ENCODE data around the gene NPHP4. TPM values are rescaled to one million over a fixed set of nuclear protein-coding genes. Genes with fewer than 3 reads are reported as not detected.

Gene NPHP4
- polyA plus RNA-seq, 2 of the 4 experiments (the other 2 are of a cell fraction) = 2.9 to 5.1 TPM

DNA sequence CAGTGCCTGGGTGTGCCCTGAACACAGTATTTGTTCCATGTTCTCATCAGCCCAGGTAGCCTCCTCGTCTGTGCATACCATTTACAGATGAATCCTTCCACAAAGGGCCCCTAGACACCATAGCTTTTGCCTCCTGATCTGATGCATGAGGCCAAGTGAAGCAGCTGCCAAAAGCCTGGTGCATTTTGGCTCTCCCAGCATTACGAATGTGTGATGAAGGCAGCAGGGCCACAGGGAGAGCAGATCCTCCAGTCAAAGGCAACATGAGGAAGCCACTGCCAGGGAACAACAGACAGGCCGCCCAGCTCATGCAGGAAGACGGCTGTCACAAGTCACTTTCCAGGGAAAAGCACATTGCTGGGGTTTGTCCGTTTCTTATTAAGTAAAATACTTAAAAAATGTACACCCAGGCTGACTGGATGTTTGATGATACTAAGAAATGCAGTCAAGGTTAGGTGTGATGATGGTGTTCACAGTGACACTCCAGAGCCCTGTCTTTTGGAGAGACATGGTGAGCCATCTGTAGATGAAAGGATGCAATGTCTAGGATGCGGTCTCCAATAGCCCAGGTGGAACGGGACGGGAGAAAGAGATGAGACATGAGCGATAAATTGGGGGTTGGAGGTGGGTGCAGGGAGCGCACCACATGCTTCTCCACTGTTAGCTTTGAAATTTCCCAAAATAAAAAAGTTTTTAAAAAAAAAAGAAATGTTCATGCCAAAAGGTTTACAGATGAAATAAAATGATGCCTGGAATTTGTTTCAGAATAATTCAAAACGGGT lies 48.7 kb downstream of the NPHP4 start:
- H3K27ac ChIP-seq = no peak overlapping the region
- TF ChIP-seq, protein P1, sequence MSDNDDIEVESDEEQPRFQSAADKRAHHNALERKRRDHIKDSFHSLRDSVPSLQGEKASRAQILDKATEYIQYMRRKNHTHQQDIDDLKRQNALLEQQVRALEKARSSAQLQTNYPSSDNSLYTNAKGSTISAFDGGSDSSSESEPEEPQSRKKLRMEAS (IDR thresholded peaks at IDR 0.05) = no peak
- TF ChIP-seq ZNF302 (CRISPR knock-in tag; IDR thresholded peaks at IDR 0.05) = no peak
- no peak for TF ChIP-seq RCOR1 (IDR thresholded peaks at IDR 0.05; ENCODE audit: low read depth, low read length)
- TF ChIP-seq, protein P2, sequence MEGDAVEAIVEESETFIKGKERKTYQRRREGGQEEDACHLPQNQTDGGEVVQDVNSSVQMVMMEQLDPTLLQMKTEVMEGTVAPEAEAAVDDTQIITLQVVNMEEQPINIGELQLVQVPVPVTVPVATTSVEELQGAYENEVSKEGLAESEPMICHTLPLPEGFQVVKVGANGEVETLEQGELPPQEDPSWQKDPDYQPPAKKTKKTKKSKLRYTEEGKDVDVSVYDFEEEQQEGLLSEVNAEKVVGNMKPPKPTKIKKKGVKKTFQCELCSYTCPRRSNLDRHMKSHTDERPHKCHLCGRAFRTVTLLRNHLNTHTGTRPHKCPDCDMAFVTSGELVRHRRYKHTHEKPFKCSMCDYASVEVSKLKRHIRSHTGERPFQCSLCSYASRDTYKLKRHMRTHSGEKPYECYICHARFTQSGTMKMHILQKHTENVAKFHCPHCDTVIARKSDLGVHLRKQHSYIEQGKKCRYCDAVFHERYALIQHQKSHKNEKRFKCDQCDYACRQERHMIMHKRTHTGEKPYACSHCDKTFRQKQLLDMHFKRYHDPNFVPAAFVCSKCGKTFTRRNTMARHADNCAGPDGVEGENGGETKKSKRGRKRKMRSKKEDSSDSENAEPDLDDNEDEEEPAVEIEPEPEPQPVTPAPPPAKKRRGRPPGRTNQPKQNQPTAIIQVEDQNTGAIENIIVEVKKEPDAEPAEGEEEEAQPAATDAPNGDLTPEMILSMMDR (IDR thresholded peaks at IDR 0.05) = no peak
- TF ChIP-seq ZC3H11A (IDR thresholded peaks at IDR 0.05) = no peak
- TF ChIP-seq GATA3 (IDR thresholded peaks at IDR 0.05; ENCODE audit: borderline replicate concordance) = no peak
- TF ChIP-seq ESRRA (IDR thresholded peaks at IDR 0.05; ENCODE audit: borderline replicate concordance, low read length) = no peak
- no peak for TF ChIP-seq HOXB5 (CRISPR knock-in tag; IDR thresholded peaks at IDR 0.05)
- TF ChIP-seq POLR2A (IDR thresholded peaks at IDR 0.05; ENCODE audit: low read length) = no peak
- TF ChIP-seq ZSCAN20 (CRISPR knock-in tag; IDR thresholded peaks at IDR 0.05) = no peak
- TF ChIP-seq EP300 (IDR thresholded peaks at IDR 0.05) = no peak
- TF ChIP-seq RARB (CRISPR knock-in tag; IDR thresholded peaks at IDR 0.05) = no peak
- TF ChIP-seq FOXS1 (CRISPR knock-in tag; IDR thresholded peaks at IDR 0.05) = no peak
- TF ChIP-seq PHF8 (IDR thresholded peaks at IDR 0.05; ENCODE audit: borderline replicate concordance, low read depth) = no peak
- TF ChIP-seq HOXB13 (CRISPR knock-in tag; IDR thresholded peaks at IDR 0.05; ENCODE audit: low read depth) = no peak
- TF ChIP-seq, protein P3, sequence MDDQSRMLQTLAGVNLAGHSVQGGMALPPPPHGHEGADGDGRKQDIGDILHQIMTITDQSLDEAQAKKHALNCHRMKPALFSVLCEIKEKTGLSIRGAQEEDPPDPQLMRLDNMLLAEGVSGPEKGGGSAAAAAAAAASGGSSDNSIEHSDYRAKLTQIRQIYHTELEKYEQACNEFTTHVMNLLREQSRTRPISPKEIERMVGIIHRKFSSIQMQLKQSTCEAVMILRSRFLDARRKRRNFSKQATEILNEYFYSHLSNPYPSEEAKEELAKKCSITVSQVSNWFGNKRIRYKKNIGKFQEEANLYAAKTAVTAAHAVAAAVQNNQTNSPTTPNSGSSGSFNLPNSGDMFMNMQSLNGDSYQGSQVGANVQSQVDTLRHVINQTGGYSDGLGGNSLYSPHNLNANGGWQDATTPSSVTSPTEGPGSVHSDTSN (IDR thresholded peaks at IDR 0.05) = no peak
- no peak for TF ChIP-seq EHF (CRISPR knock-in tag; IDR thresholded peaks at IDR 0.05)
- DNase-seq (ENCODE audit: low read depth in 1 of 2, low spot score in 1 of 2) (no peak), ATAC-seq (no peak), FAIRE-seq (no peak)
- CTCF ChIA-PET = no interaction called here
- H3K9me3 ChIP-seq = no peaks in the 10 kb centered on the region
- no peak overlapping the region for H3K4me3 ChIP-seq
- 85% methylated on average over 10 of the region's 11 CpGs for WGBS (ENCODE audit: missing lambda C conversion rate)
- H3K4me1 ChIP-seq = no peaks in the 10 kb centered on the region
- POLR2A ChIA-PET = no interaction called here
- no peak overlapping the region for H3K4me2 ChIP-seq

DNA sequence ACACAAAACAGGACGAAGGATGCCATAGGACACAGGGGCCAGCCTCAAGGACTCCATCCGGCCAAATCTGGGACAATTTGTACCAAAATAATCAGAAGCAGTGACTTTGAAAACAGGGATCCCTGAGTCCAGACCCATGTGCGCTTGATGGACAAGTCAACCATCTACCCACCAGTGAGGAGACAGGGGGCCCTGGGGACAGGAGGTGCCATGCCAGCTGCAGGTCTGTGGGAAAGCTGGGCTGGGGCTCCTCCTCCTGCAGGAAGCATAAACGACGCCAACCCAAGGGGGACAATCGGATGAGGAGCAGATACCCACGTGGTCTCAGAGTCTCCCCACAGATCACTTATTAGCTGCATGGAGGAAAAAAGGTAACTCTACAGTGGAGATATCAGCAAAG lies 50.6 kb downstream of the NPHP4 start:
- DNase-seq (ENCODE audit: low read depth in 1 of 2, low spot score in 1 of 2) (no peak), ATAC-seq (no peak), FAIRE-seq (no peak)
- Histone ChIP-seq H3K4me3 (no peak overlapping the region), H3K9me3 (no peaks in the 10 kb centered on the region), H3K4me1 (no peaks in the 10 kb centered on the region), H3K27ac (no peak overlapping the region), H3K4me2 (no peak overlapping the region)
- WGBS (ENCODE audit: missing lambda C conversion rate) = 89% methylated on average over 7 of the region's 7 CpGs
- TF ChIP-seq MAFK (IDR thresholded peaks at IDR 0.05; ENCODE audit: partially characterized antibody) (no peak), CHD4 (IDR thresholded peaks at IDR 0.05; ENCODE audit: borderline replicate concordance) (no peak)
- CTCF ChIA-PET = no interaction called here
- POLR2A ChIA-PET = no interaction called here

DNA sequence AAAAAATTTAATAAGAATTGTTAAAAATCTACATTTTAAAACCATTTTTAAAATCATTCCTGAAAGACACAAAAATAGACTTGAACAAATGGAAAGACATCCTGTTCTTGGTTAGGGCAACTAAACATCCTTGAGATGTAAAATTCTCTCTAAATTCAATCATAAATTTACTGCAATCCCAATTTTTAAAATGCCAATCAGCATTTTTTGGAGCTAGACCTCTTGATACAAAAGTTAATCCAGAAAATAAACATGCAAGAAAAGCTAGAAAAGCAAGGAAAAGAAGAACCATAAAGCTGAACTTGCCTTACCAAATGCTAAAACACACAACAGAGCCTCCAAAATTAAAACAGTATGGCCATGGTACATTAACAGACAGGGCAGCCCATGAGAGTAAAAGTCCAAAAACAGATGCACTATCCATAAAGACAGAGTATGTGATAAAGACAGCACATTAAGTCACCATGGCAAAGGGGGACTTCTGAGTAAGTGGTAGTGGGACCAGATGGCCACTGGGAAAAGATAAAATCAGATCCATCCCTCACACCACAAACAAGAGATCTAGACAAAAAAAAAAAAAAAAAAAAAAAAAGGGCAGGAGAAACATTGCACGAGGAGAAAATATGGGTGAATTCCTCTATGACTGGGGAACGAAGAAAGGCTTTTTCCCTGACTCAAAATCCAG lies 51.4 kb downstream of the NPHP4 start:
- TF ChIP-seq CBX2 (IDR thresholded peaks at IDR 0.05; ENCODE audit: borderline replicate concordance, low read depth) (no peak), MAFK (IDR thresholded peaks at IDR 0.05; ENCODE audit: partially characterized antibody) (peak; percentile 45)
- WGBS (ENCODE audit: missing lambda C conversion rate) = 89% methylated on average over 2 of the region's 2 CpGs
- DNase-seq (ENCODE audit: low read depth in 1 of 2, low spot score in 1 of 2) (no peak), FAIRE-seq (no peak), ATAC-seq (no peak)
- ChIA-PET CTCF (no interaction called here), POLR2A (no interaction called here)
- no peak overlapping the region for H3K27ac ChIP-seq
- no peak overlapping the region for H3K4me3 ChIP-seq
- H3K4me1 ChIP-seq = no peaks in the 10 kb centered on the region
- no peak overlapping the region for H3K4me2 ChIP-seq
- no peaks in the 10 kb centered on the region for H3K9me3 ChIP-seq
